HepG2 (cell line): Measurements from ENCODE around the gene ATP2C2. TPM values are rescaled to one million over a fixed set of nuclear protein-coding genes. Genes with fewer than 3 reads are reported as not detected.
A peak's percentile ranks its signal among the peaks of the same experiment; 100 is the strongest.

Experiments used
- CCAR2 ChIP-seq: fragments of 200-400 bp; formaldehyde crosslinking; optimal IDR thresholded peaks from 2 replicates; pipeline ENCODE3; 2018; ENCODE audit warnings: low read depth, mild to moderate bottlenecking, low read length, moderate library complexity
- CHCHD3 ChIP-seq: sonication (generic); formaldehyde crosslinking; IDR thresholded peaks from 2 replicates; pipeline ENCODE4 v1.8.0; 2022; ENCODE audit warnings: mild to moderate bottlenecking, missing genetic modification reagents, moderate library complexity
- DNMT1 ChIP-seq: sonication (generic); formaldehyde crosslinking; IDR thresholded peaks from 2 replicates; pipeline ENCODE4 v1.5.1; 2020; ENCODE audit warnings: mild to moderate bottlenecking, missing genetic modification reagents
- DPF2 ChIP-seq: sonication (generic); formaldehyde crosslinking; IDR thresholded peaks from 2 replicates; pipeline ENCODE4 v1.4.0; 2020; ENCODE audit warnings: mild to moderate bottlenecking, low read depth, missing genetic modification reagents, borderline replicate concordance
- FOXP1 ChIP-seq, 2 experiments: fragments of 450-650 bp in 1 of 2; IDR thresholded peaks; 2 replicates each; pipeline ENCODE4 v1.6.1; 2017 to 2018; ENCODE audit warnings: antibody characterized with exemption in 1 of 2
- GATA4 ChIP-seq: sonication (generic); IDR thresholded peaks from 2 replicates; pipeline ENCODE4 v1.6.1; 2016; ENCODE audit warnings: antibody characterized with exemption, low read depth, borderline replicate concordance
- GATAD2A ChIP-seq: IDR thresholded peaks from 2 replicates; pipeline ENCODE4 v1.6.1; 2016
- HNF4G ChIP-seq, 2 experiments: sonication (generic) in 1 of 2; formaldehyde crosslinking in 1 of 2; IDR thresholded peaks; 2 replicates each; pipeline versions ENCODE4 v1.4.0 to v1.6.1; 2011 to 2020; ENCODE audit warnings: borderline replicate concordance in 2 of 2, low read depth in 2 of 2, mild to moderate bottlenecking in 2 of 2, low read length in 1 of 2, missing genetic modification reagents in 1 of 2, moderate library complexity in 1 of 2
- JUN ChIP-seq: sonication (generic); formaldehyde crosslinking; IDR thresholded peaks from 2 replicates; pipeline ENCODE4 v1.4.0; 2020; ENCODE audit warnings: mild to moderate bottlenecking, missing genetic modification reagents
- KDM1A ChIP-seq: IDR thresholded peaks from 2 replicates; pipeline ENCODE4 v1.6.1; 2016; ENCODE audit warnings: missing compliant biosample characterization
- MEIS1 ChIP-seq: sonication (generic); formaldehyde crosslinking; IDR thresholded peaks from 2 replicates; pipeline ENCODE4 v1.9.0; 2021; ENCODE audit warnings: mild to moderate bottlenecking, missing genetic modification reagents, moderate library complexity, borderline replicate concordance
- TARDBP ChIP-seq: sonication (generic); formaldehyde crosslinking; IDR thresholded peaks from 2 replicates; pipeline ENCODE4 v1.8.0; 2022; ENCODE audit warnings: mild to moderate bottlenecking, missing genetic modification reagents
- ZNF33B ChIP-seq: sonication (generic); formaldehyde crosslinking; IDR thresholded peaks from 2 replicates; pipeline ENCODE4 v1.5.1; 2020; ENCODE audit warnings: mild to moderate bottlenecking, missing genetic modification reagents
- ZNF572 ChIP-seq: sonication (generic); formaldehyde crosslinking; IDR thresholded peaks from 2 replicates; pipeline ENCODE4 v1.5.1; 2020; ENCODE audit warnings: mild to moderate bottlenecking, missing genetic modification reagents
- ZNF678 ChIP-seq: sonication (generic); formaldehyde crosslinking; IDR thresholded peaks from 2 replicates; pipeline ENCODE4 v1.4.0; 2020; ENCODE audit warnings: mild to moderate bottlenecking, missing genetic modification reagents
- ZNF788 ChIP-seq: sonication (generic); formaldehyde crosslinking; IDR thresholded peaks from 2 replicates; pipeline ENCODE4 v1.5.0; 2020; ENCODE audit warnings: mild to moderate bottlenecking, missing genetic modification reagents, borderline replicate concordance
- polyA plus RNA-seq, 8 experiments: library from polyadenylated mRNA; depleted of rRNA in 3 of 8; stranded (reverse) in 7 of 8; unstranded in 1 of 8; fragments of >200 nt; fragmentation: Illumina TruSeq in 4 of 8; extraction: Trizol in 4 of 8; gene quantifications; 2 replicates each; pipeline versions ENCODE4 v1.2.1 to v1.2.3, GENCODE V29; 2011 to 2016; ENCODE audit warnings: low read depth in 4 of 8, missing spikeins in 1 of 8, mixed read lengths in 1 of 8; ENCODE audit not compliant: insufficient read depth in 1 of 8
- total RNA-seq, 5 experiments: library from RNA; depleted of rRNA; stranded (reverse); fragments of >200 nt; fragmentation: Illumina TruSeq; extraction: Trizol; gene quantifications; 2 replicates each; pipeline ENCODE4 v1.2.3, GENCODE V29; 2016; ENCODE audit warnings: low read depth in 1 of 5
- TF ChIP-seq, protein P1 (sequence below): sonication (generic); formaldehyde crosslinking; IDR thresholded peaks from 2 replicates; pipeline ENCODE4 v1.4.0; 2020; ENCODE audit warnings: missing genetic modification reagents
- TF ChIP-seq, protein P2 (sequence below): sonication (generic); formaldehyde crosslinking; IDR thresholded peaks from 2 replicates; pipeline ENCODE4 v1.8.1; 2022; ENCODE audit warnings: low read depth, mild to moderate bottlenecking, missing genetic modification reagents
- TF ChIP-seq, protein P3 (sequence below): sonication (generic); formaldehyde crosslinking; IDR thresholded peaks from 2 replicates; pipeline ENCODE4 v1.8.1; 2023; ENCODE audit warnings: mild to moderate bottlenecking, missing genetic modification reagents
- TF ChIP-seq, protein P4 (sequence below): sonication (generic); formaldehyde crosslinking; IDR thresholded peaks from 2 replicates; pipeline ENCODE4 v1.8.0; 2022; ENCODE audit warnings: missing genetic modification reagents, mild to moderate bottlenecking, inconsistent platforms, borderline replicate concordance
- TF ChIP-seq, protein P5 (sequence below): sonication (generic); formaldehyde crosslinking; conservative IDR thresholded peaks from 2 replicates; pipeline ENCODE4 v1.8.0; 2022; ENCODE audit warnings: low read depth, missing genetic modification reagents

ATP2C2 gene
- total and polyA plus RNA-seq, 2 of the 13 experiments (the other 11 are each of a cell fraction or from before 2014, with no cell fraction given), result 0.07 TPM; not detected in 1

DNA sequence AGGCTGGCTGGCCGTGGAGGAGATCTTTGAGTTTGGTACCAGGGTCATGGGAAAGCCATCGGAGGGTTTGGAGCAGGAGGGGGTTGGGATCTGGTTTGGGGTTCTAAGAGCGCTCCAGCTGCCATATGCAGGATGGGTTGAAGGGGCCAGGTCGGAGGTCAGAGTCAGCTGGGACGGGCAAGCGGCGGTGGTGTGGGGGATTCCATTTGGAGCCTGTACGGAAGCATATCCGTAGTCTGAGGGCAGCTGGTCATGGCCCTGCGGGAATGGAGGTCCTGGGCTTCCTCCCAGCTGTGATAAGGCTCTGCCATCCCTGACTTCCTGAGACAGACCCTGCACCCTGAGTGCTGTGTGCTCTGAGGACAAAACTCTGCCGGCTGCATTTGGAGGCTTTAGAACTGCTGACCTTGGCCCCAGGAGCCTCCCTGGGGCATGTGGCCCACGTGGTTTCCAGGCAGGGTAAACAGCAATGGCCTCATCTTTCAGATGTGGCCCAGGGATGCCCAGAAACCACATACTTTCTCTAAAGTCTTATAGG is 46.5 kb downstream of the ATP2C2 start (continued):
- TF ChIP-seq, protein P1, sequence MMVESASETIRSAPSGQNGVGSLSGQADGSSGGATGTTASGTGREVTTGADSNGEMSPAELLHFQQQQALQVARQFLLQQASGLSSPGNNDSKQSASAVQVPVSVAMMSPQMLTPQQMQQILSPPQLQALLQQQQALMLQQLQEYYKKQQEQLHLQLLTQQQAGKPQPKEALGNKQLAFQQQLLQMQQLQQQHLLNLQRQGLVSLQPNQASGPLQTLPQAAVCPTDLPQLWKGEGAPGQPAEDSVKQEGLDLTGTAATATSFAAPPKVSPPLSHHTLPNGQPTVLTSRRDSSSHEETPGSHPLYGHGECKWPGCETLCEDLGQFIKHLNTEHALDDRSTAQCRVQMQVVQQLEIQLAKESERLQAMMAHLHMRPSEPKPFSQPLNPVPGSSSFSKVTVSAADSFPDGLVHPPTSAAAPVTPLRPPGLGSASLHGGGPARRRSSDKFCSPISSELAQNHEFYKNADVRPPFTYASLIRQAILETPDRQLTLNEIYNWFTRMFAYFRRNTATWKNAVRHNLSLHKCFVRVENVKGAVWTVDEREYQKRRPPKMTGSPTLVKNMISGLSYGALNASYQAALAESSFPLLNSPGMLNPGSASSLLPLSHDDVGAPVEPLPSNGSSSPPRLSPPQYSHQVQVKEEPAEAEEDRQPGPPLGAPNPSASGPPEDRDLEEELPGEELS (CRISPR knock-in tag), result peak; percentile 87
- TF ChIP-seq HNF4G (IDR thresholded peaks at IDR 0.05; ENCODE audit: borderline replicate concordance, low read depth, low read length), result peak; percentile 69
- TF ChIP-seq HNF4G (CRISPR knock-in tag; IDR thresholded peaks at IDR 0.05; ENCODE audit: borderline replicate concordance, low read depth), result peak; percentile 83
- no peak for TF ChIP-seq CCAR2
- TF ChIP-seq JUN (CRISPR knock-in tag), result no peak
- TF ChIP-seq ZNF572 (CRISPR knock-in tag), result no peak; the same call in 1 of the 2 replicates
- TF ChIP-seq ZNF788 (CRISPR knock-in tag), result peak; percentile 77; the same call in 1 of the 2 replicates
- TF ChIP-seq ZNF33B (CRISPR knock-in tag), result no peak
- peak; percentile 38; the same call in 1 of the 2 replicates for TF ChIP-seq MEIS1
- no peak for TF ChIP-seq FOXP1 (IDR thresholded peaks at IDR 0.05)
- TF ChIP-seq FOXP1 (CRISPR knock-in tag; IDR thresholded peaks at IDR 0.05), result peak; percentile 89
- TF ChIP-seq ZNF678 (CRISPR knock-in tag), result no peak
- TF ChIP-seq, protein P2, sequence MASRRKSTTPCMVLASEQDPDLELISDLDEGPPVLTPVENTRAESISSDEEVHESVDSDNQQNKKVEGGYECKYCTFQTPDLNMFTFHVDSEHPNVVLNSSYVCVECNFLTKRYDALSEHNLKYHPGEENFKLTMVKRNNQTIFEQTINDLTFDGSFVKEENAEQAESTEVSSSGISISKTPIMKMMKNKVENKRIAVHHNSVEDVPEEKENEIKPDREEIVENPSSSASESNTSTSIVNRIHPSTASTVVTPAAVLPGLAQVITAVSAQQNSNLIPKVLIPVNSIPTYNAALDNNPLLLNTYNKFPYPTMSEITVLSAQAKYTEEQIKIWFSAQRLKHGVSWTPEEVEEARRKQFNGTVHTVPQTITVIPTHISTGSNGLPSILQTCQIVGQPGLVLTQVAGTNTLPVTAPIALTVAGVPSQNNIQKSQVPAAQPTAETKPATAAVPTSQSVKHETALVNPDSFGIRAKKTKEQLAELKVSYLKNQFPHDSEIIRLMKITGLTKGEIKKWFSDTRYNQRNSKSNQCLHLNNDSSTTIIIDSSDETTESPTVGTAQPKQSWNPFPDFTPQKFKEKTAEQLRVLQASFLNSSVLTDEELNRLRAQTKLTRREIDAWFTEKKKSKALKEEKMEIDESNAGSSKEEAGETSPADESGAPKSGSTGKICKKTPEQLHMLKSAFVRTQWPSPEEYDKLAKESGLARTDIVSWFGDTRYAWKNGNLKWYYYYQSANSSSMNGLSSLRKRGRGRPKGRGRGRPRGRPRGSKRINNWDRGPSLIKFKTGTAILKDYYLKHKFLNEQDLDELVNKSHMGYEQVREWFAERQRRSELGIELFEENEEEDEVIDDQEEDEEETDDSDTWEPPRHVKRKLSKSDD (CRISPR knock-in tag), result no peak
- TF ChIP-seq GATA4, result peak; percentile 47; the same call in 1 of the 2 replicates
- TF ChIP-seq, protein P3, sequence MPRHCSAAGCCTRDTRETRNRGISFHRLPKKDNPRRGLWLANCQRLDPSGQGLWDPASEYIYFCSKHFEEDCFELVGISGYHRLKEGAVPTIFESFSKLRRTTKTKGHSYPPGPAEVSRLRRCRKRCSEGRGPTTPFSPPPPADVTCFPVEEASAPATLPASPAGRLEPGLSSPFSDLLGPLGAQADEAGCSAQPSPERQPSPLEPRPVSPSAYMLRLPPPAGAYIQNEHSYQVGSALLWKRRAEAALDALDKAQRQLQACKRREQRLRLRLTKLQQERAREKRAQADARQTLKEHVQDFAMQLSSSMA (CRISPR knock-in tag), result no peak
- TF ChIP-seq, protein P4, sequence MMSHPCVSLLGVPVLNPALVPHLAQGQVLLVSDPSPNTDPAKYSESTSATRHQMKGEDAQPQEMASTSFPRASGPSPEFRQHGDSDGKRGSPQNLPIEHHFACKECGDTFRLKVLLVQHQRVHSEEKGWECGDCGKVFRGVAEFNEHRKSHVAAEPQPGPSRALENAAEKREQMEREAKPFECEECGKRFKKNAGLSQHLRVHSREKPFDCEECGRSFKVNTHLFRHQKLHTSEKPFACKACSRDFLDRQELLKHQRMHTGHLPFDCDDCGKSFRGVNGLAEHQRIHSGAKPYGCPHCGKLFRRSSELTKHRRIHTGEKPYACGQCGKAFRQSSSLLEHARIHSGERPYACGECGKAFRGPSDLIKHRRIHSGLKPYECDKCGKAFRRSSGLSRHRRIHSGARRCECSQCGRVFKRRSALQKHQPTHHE (CRISPR knock-in tag), result peak; percentile 51; the same call in 1 of the 2 replicates
- TF ChIP-seq GATAD2A (CRISPR knock-in tag), result peak; percentile 95
- peak; percentile 74; the same call in 1 of the 2 replicates for TF ChIP-seq TARDBP (CRISPR knock-in tag)
- no peak for TF ChIP-seq CHCHD3
- TF ChIP-seq, protein P5, sequence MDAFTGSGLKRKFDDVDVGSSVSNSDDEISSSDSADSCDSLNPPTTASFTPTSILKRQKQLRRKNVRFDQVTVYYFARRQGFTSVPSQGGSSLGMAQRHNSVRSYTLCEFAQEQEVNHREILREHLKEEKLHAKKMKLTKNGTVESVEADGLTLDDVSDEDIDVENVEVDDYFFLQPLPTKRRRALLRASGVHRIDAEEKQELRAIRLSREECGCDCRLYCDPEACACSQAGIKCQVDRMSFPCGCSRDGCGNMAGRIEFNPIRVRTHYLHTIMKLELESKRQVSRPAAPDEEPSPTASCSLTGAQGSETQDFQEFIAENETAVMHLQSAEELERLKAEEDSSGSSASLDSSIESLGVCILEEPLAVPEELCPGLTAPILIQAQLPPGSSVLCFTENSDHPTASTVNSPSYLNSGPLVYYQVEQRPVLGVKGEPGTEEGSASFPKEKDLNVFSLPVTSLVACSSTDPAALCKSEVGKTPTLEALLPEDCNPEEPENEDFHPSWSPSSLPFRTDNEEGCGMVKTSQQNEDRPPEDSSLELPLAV (CRISPR knock-in tag), result no peak
- peak; percentile 69; the same call in 1 of the 2 replicates for TF ChIP-seq KDM1A (CRISPR knock-in tag)
- no peak for TF ChIP-seq DNMT1
- TF ChIP-seq DPF2 (CRISPR knock-in tag), result peak; percentile 53; the same call in 1 of the 2 replicates
